CMK (cell line): Measurements from ENCODE around the gene P2RY6.

Experiments
- DNase-seq: peaks from one replicate; pipeline ENCODE4 v3.0.0-alpha.2; 2010; ENCODE audit warnings: low read depth

P2RY6 gene

GRCh38 chr11:73334384-73335203 lies 62.5 kb downstream of the P2RY6 start:
- no peak for DNase-seq

GRCh38 chr11:73335204-73335923 lies 63.2 kb downstream of the P2RY6 start:
- peak; percentile 67 for DNase-seq

GRCh38 chr11:73337846-73338245 lies 65.7 kb downstream of the P2RY6 start:
- DNase-seq, result no peak

GRCh38 chr11:73338279-73338678 lies 66.1 kb downstream of the P2RY6 start:
- no peak for DNase-seq

GRCh38 chr11:73340164-73340563 lies 68.0 kb downstream of the P2RY6 start:
- DNase-seq, result no peak

- no peak for DNase-seq
Measured at GRCh38 chr11:73342633-73343032, 70.5 kb downstream of the P2RY6 start.

- no peak for DNase-seq
Measured at GRCh38 chr11:73343076-73343873, 71.1 kb downstream of the P2RY6 start.

DNA sequence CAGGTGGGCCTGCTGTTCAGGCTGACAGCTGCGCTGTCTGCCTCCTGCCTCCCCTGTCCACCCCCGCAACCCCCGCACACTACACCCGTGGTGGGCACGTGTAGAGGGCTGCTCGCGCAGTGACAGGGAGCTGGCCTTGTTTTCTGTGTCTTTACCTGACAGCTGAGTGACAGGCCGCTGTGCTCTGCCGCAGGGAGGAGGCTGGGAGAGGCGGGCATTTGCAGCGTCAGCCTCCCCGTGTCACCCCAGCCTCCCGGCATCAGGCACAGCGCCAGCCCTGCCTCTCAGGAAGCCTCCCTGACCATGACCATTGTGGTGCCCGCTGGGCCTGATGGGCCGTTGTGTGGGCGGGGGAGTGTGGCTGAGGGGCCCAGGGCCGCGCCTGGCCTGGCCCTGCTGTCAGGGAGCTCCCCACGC lies 72.1 kb downstream of the P2RY6 start:
- DNase-seq, result no peak

- DNase-seq, result no peak
Measured at GRCh38 chr11:73345481-73346160, 73.5 kb downstream of the P2RY6 start.

DNA sequence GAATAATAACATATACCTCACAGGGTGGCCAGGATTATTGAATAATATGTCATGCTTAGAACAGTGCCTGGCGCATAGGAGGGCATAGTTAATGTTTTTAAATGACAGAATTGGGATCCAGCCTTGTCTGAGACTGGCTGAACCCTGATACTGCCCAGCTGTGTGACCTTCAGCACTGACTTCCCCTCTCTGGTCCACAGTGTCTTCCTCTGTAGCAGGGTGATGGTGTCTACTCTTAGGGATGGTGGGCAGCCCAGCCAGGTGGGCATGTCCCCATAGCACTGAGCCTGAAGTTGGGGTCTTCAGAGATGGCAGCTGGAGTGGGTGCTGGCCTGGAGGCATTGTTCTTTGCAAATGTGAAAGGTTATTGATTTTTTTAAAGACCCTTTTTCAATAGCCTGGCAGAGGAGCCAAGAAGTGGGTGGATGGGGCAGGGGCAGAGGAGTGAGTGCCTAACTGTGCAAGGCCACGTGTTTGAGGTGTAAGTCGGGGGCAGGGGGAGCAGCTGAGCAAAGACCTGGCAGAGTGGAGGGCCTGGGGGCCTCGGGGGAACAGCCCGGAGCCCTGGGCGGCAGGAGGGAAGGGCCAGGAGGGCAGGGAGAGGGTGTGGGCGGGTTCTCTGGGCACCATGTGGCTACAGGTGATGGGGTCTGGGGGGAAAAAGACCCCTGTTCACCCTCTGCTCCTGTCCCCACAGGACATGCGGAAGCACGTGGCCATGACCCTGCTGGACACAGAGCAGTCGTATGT lies 74.2 kb downstream of the P2RY6 start:
- no peak for DNase-seq

GRCh38 chr11:73347067-73347466 lies 74.9 kb downstream of the P2RY6 start:
- no peak for DNase-seq
